ENCODE measurements around the gene RUNX2. TPM values are rescaled to one million over a fixed set of nuclear protein-coding genes. Genes with fewer than 3 reads are reported as not detected.

The RUNX2 gene
- polyA plus RNA-seq, 1 donor from 2014 or later, result not detected

- Histone ChIP-seq H3F3A (ENCODE audit: insufficient read depth, low read length, poor library complexity, severe bottlenecking) (no peaks in the 10 kb centered on the region), H3K4me3 (ENCODE audit: low read length) (no peak overlapping the region), H4K20me1 (ENCODE audit: insufficient read depth) (no peaks in the 10 kb centered on the region), H3K36me3 (ENCODE audit: insufficient read depth, low read length) (no peaks in the 10 kb centered on the region), H3K4me2 (ENCODE audit: low read length) (no peak overlapping the region), H2AFZ (ENCODE audit: low read depth, low read length) (no peak overlapping the region), H3K79me2 (replicated peaks; ENCODE audit: insufficient read depth, low read length) (no peaks in the 10 kb centered on the region), H3K27me3 (ENCODE audit: insufficient read depth, low read depth, low read length) (no peaks in the 10 kb centered on the region), H3K9ac (ENCODE audit: low read length) (no peak overlapping the region), H3K9me3 (ENCODE audit: low read length) (no peaks in the 10 kb centered on the region), H3K9me2 (ENCODE audit: insufficient read depth, low read length) (no peaks in the 10 kb centered on the region), H3K27ac (ENCODE audit: low read length) (no peak overlapping the region)
- TF ChIP-seq EP300 (conservative IDR thresholded peaks at IDR 0.05; ENCODE audit: poor library complexity, severe bottlenecking) (no peak), REST (IDR thresholded peaks at IDR 0.05; ENCODE audit: borderline replicate concordance) (no peak), POLR2AphosphoS5 (IDR thresholded peaks at IDR 0.05) (no peak), SMC3 (conservative IDR thresholded peaks at IDR 0.05; ENCODE audit: poor library complexity) (no peak), CTCF (IDR thresholded peaks at IDR 0.05; ENCODE audit: poor library complexity, severe bottlenecking) (no peak), EZH2 (IDR thresholded peaks at IDR 0.05; ENCODE audit: borderline replicate concordance, insufficient read depth, low read length, poor library complexity, severe bottlenecking) (no peak), MXI1 (conservative IDR thresholded peaks at IDR 0.05; ENCODE audit: poor library complexity, severe bottlenecking) (no peak)
Measured at GRCh38 chr6:45323656-45324224, 4.4 kb upstream of the RUNX2 start.

- no peaks in the 10 kb centered on the region for H3K79me2 ChIP-seq (replicated peaks; ENCODE audit: insufficient read depth, low read length)
- H3K27ac ChIP-seq (ENCODE audit: low read length), result no peak overlapping the region
- H3K4me2 ChIP-seq (ENCODE audit: low read length), result no peak overlapping the region
- H3K9me2 ChIP-seq (ENCODE audit: insufficient read depth, low read length), result no peaks in the 10 kb centered on the region
- H4K20me1 ChIP-seq (ENCODE audit: insufficient read depth), result no peaks in the 10 kb centered on the region
- H3K9ac ChIP-seq (ENCODE audit: low read length), result no peak overlapping the region
- H2AFZ ChIP-seq (ENCODE audit: low read depth, low read length), result no peak overlapping the region
- no peaks in the 10 kb centered on the region for H3K27me3 ChIP-seq (ENCODE audit: insufficient read depth, low read depth, low read length)
- H3K9me3 ChIP-seq (ENCODE audit: low read length), result no peaks in the 10 kb centered on the region
- no peak overlapping the region for H3K4me3 ChIP-seq (ENCODE audit: low read length)
- no peaks in the 10 kb centered on the region for H3K36me3 ChIP-seq (ENCODE audit: insufficient read depth, low read length)
- H3F3A ChIP-seq (ENCODE audit: insufficient read depth, low read length, poor library complexity, severe bottlenecking), result no peaks in the 10 kb centered on the region
- TF ChIP-seq TAF1 (IDR thresholded peaks at IDR 0.05; ENCODE audit: low read depth), result no peak
- TF ChIP-seq SMC3 (conservative IDR thresholded peaks at IDR 0.05; ENCODE audit: poor library complexity), result no peak
- no peak for TF ChIP-seq POLR2AphosphoS5 (IDR thresholded peaks at IDR 0.05)
- TF ChIP-seq REST (IDR thresholded peaks at IDR 0.05; ENCODE audit: borderline replicate concordance), result no peak
- TF ChIP-seq EP300 (conservative IDR thresholded peaks at IDR 0.05; ENCODE audit: poor library complexity, severe bottlenecking), result no peak
- no peak for TF ChIP-seq MXI1 (conservative IDR thresholded peaks at IDR 0.05; ENCODE audit: poor library complexity, severe bottlenecking)
- no peak for TF ChIP-seq EZH2 (IDR thresholded peaks at IDR 0.05; ENCODE audit: borderline replicate concordance, insufficient read depth, low read length, poor library complexity, severe bottlenecking)
- no peak for TF ChIP-seq CTCF (IDR thresholded peaks at IDR 0.05; ENCODE audit: poor library complexity, severe bottlenecking)
Measured at GRCh38 chr6:45326698-45327417, 1.3 kb upstream of the RUNX2 start.
